ENCODE results near the gene RAB21. TPM values are rescaled to one million over a fixed set of nuclear protein-coding genes. Genes with fewer than 3 reads are reported as not detected.

The RAB21 gene
- total and polyA plus RNA-seq, 8 donors: 45.8 to 77.7 (median 57.7) TPM

DNA sequence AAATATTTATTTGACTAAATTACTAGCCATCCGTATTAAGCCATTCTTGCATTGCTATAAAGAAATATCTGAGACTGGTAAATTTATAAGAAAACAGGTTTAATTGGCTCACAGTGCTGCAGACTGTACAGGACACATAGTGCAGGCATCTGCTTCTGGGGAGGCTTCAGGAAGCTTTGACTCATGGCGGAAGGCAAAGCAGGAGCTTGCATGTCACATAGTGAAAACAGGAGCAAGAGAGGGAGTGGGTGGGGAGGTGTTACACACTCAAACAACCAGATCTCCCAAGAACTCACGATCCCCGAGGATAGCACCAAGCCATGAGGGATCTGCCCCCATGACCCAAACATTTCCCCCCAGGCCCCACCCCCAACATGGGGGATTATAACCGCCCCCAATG, 26.7 kb upstream of the RAB21 start:
- intact Hi-C loops (cut with DNase I): no loop called here
- Histone ChIP-seq H3K27me3 (no peaks in the 10 kb centered on the region), H3K9me3 (no peaks in the 10 kb centered on the region), H3K4me3 (no peak overlapping the region), H3K4me1 (no peaks in the 10 kb centered on the region), H3K36me3 (no peaks in the 10 kb centered on the region), H3K27ac (no peak overlapping the region)
- TF ChIP-seq, protein P1, sequence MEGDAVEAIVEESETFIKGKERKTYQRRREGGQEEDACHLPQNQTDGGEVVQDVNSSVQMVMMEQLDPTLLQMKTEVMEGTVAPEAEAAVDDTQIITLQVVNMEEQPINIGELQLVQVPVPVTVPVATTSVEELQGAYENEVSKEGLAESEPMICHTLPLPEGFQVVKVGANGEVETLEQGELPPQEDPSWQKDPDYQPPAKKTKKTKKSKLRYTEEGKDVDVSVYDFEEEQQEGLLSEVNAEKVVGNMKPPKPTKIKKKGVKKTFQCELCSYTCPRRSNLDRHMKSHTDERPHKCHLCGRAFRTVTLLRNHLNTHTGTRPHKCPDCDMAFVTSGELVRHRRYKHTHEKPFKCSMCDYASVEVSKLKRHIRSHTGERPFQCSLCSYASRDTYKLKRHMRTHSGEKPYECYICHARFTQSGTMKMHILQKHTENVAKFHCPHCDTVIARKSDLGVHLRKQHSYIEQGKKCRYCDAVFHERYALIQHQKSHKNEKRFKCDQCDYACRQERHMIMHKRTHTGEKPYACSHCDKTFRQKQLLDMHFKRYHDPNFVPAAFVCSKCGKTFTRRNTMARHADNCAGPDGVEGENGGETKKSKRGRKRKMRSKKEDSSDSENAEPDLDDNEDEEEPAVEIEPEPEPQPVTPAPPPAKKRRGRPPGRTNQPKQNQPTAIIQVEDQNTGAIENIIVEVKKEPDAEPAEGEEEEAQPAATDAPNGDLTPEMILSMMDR (IDR thresholded peaks at IDR 0.05): no peak
- DNase-seq: no peak
- ATAC-seq: no peak

DNA sequence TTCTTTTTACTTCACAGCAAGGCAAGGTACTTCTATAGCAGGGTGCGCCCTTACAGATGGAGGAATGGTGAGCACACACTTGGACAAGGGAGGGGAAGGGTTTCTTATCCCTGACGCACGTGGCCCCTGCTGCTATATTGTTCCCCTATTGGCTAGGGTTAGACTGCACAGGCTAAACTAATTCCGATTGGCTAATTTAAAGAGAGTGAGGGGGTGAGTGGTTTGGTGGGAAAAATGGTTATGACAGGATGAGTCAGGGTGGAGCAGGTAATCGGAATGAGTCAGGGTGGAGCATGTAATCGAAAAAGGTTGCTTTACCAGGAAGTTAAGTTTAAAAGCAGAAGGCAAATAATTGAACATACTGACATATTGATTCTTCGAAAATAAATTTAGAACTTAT, 23.7 kb upstream of the RAB21 start:
- DNase-seq: no peak
- Histone ChIP-seq H3K36me3 (no peaks in the 10 kb centered on the region), H3K27me3 (no peaks in the 10 kb centered on the region), H3K4me1 (no peaks in the 10 kb centered on the region), H3K27ac (no peak overlapping the region), H3K4me3 (no peak overlapping the region), H3K9me3 (no peaks in the 10 kb centered on the region)
- TF ChIP-seq, protein P1 (IDR thresholded peaks at IDR 0.05): no peak
- intact Hi-C loops (cut with DNase I): no loop called here
- ATAC-seq: no peak

DNA sequence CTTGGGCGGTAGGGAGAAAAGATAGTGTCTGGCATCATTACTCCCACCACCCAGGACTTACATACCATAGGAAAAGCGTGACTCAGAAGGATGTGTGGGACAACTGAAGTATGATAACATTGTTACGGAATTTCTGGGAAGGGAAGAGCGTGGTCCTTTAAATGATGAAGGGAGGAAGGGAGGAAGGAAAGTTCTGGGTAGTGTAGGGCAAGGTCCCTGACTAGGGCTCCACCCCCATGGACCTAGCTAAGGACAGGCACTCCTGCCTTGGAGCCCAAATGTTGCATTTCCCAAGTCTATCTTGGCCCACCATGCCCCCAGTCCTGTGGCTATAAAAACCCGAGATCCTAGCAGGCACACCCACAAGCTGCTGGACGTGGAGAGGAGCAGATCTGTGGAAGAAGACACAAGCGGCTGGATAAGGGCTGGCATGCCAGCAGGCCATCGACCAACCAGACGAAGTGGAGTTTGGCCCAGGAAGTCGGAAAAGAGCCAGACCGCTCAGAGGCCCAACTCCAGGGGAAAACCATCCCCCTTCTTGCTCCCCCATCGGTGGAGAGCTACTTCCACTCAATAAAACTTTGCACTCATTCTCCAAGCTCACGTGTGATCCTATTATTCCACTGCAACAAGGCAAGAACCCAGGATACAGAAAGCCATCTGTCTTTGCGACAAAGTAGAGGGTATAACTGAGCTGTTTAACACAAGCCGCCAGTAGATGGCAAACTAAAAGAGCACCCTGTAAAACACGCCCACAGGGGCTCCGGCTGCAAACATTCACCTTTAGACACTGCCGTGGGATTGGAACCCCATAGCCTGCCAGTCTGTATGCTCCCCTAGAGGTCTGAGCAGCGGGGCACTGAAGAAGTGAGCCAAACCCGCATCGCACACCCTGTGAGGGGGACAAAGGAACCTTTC, 23.0 kb upstream of the RAB21 start:
- no peak overlapping the region for H3K4me3 ChIP-seq
- H3K4me1 ChIP-seq: no peaks in the 10 kb centered on the region
- H3K27me3 ChIP-seq: no peaks in the 10 kb centered on the region
- TF ChIP-seq, protein P1 (IDR thresholded peaks at IDR 0.05): no peak
- ATAC-seq: no peak
- H3K9me3 ChIP-seq: no peaks in the 10 kb centered on the region
- H3K36me3 ChIP-seq: no peaks in the 10 kb centered on the region
- DNase-seq: no peak
- no peak overlapping the region for H3K27ac ChIP-seq
- intact Hi-C loops (cut with DNase I): no loop called here

DNA sequence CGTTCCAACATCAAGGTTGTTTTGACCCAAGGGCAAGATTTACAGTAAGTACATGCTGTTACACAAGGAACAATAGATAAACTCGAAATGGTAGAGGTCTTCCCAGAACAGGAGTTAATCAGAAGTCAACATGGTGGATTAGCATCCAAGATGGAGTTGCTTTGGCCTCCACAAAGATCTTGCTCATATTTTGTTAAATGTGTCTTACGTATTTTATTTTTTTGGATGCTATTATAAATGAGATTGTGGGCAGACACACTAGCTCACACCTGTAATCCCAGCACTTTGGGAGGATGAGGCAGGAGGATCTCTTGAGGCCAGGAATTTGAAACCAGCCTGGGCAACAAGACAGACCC, 22.3 kb upstream of the RAB21 start:
- no peak overlapping the region for H3K4me3 ChIP-seq
- no peak for ATAC-seq
- no peak for DNase-seq
- no peaks in the 10 kb centered on the region for H3K27me3 ChIP-seq
- no peaks in the 10 kb centered on the region for H3K36me3 ChIP-seq
- no peaks in the 10 kb centered on the region for H3K9me3 ChIP-seq
- no peak overlapping the region for H3K27ac ChIP-seq
- TF ChIP-seq, protein P1 (IDR thresholded peaks at IDR 0.05): no peak
- H3K4me1 ChIP-seq: no peaks in the 10 kb centered on the region
- intact Hi-C loops (cut with DNase I): no loop called here

DNA sequence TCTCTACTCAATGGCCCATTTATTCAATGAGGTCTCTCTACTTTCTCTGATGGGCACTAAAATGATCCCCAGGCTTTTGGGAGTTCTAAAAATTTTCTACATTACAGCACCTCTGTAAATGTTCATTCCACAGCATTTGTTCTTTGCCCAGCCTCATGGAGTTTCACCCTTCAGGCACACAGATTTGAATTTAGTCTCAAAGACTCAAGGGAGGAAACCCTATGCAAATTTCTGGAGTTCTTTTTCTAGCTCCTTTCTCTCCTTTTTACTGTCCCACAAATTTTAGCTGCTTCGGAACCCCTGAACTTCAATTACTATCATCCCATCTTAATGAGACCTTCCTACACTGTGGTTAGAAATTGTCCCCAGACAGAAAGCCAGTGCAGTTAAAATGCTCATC, 17.5 kb upstream of the RAB21 start:
- TF ChIP-seq, protein P1 (IDR thresholded peaks at IDR 0.05): no peak
- Histone ChIP-seq H3K4me1 (no peaks in the 10 kb centered on the region), H3K36me3 (no peaks in the 10 kb centered on the region), H3K9me3 (no peaks in the 10 kb centered on the region), H3K27me3 (no peaks in the 10 kb centered on the region), H3K4me3 (no peak overlapping the region), H3K27ac (no peak overlapping the region)
- DNase-seq (no peak), ATAC-seq (no peak)
- intact Hi-C loops (cut with DNase I): no loop called here

Measured in left lung (tissue), 10 donors.